Activated CD4-positive, alpha-beta T cell treated with anti-CD3 and anti-CD28 coated beads, Interleukin-2, amount 10 ng/mL, durations not matched to agents 7 days and 5 days (primary cell): Measurements from ENCODE around the gene RSRC1. TPM values are rescaled to one million over a fixed set of nuclear protein-coding genes. Genes with fewer than 3 reads are reported as not detected.
A peak's percentile ranks its signal among the peaks of the same experiment; 100 is the strongest.

Source experiments
- CTCF ChIA-PET: fragments of 350-600 bp; sonication (Branson Sonifier 250); formaldehyde crosslinking; loops from one replicate; lab custom pipeline; 2021; ENCODE audit warnings: antibody characterized with exemption; lab: Charles Lee
- POLR2A ChIA-PET: fragments of 350-600 bp; sonication (Branson Sonifier 250); formaldehyde crosslinking; loops from one replicate; lab custom pipeline; 2021; ENCODE audit warnings: antibody characterized with exemption; lab: Charles Lee
- DNase-seq: peaks from one replicate; pipeline ENCODE4 v3.0.0-alpha.2; 2020
- H3K27ac Mint-ChIP-seq: one replicate; pipeline ENCODE4 v1.8.0; 2021; ENCODE audit warnings: mild to moderate bottlenecking, moderate library complexity, mixed read lengths
- H3K27me3 Mint-ChIP-seq: one replicate; pipeline ENCODE4 v1.8.0; 2021; ENCODE audit warnings: mixed read lengths
- H3K36me3 Mint-ChIP-seq: one replicate; pipeline ENCODE4 v1.8.0; 2021; ENCODE audit warnings: low read depth, mixed read lengths
- H3K4me1 Mint-ChIP-seq: one replicate; pipeline ENCODE4 v1.8.0; 2021; ENCODE audit warnings: mixed read lengths
- H3K4me3 Mint-ChIP-seq: one replicate; pipeline ENCODE4 v1.8.0; 2021; ENCODE audit warnings: mild to moderate bottlenecking, moderate library complexity, mixed read lengths
- H3K9me3 Mint-ChIP-seq: one replicate; pipeline ENCODE4 v1.8.0; 2021; ENCODE audit warnings: mixed read lengths
- total RNA-seq, 2 experiments: library from RNA; stranded (reverse); gene quantifications; one replicate each; pipeline ENCODE4 v1.2.3, GENCODE V29; 2021

Gene RSRC1
- total RNA-seq, 2 experiments from 2014 or later: 41.3 to 46.1 TPM

DNA sequence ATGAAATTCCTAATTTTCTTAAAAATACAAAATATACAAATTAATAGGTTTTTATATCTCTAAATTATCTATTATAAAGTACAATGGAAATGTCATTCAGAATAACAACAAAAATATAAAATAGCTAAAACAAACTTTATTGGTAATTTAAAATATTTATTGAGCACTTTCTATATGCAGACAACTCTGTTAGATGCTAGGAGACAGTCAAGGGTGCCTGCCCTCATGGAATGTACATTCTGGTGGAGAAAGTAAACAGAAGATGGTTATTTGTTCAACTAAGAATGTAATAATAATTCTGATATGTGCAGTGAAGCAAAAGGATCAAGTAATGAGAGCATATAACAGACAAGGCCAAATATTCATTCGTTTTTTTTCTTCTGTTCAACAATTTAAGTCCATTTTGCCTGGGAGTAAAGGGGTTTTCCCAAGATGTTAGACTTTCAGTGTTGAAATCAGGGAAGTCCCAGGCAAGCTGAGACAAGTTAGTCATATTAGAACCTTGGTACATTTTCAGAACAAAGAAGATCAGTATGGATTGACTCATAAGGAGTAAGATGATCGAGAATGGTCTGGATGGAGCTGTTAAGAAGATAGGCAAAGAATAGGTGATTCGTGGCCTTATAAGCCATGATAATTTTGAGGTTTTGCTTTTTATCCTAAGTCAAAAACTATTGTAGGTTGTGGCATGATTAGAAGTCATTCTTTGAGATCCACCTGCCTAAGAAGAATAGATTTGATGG is 310.9 kb downstream of the RSRC1 start:
- no peak for DNase-seq
- Mint-ChIP-seq H3K27ac (peak overlapping the region; percentile 7), H3K36me3 (no peaks in the 10 kb centered on the region), H3K4me3 (no peak overlapping the region), H3K9me3 (no peaks in the 10 kb centered on the region), H3K27me3 (no peaks in the 10 kb centered on the region), H3K4me1 (peaks cover 5% of the 10 kb centered on the region)
- CTCF ChIA-PET: no interaction called here
- POLR2A ChIA-PET: no interaction called here

DNA sequence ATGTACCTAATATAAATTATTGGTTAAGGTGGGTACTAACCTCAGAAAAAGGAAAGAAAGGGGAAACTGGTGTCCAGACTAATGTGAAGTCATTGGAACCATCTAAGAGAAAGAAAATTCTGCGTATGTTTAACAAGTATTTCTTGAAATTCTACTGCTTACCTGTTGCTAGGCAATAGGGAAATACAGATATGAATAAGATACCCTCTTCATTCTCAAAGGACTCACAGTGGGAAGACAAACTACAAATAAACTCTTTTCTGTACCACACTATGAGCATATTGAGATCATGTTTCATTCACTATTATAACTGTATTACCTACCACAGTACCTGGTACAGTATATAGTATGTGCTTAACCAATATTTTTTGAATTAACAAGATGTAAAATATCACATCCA is 320.6 kb downstream of the RSRC1 start:
- CTCF ChIA-PET: no interaction called here
- H3K27ac Mint-ChIP-seq: no peak overlapping the region
- DNase-seq: no peak
- no peaks in the 10 kb centered on the region for H3K4me1 Mint-ChIP-seq
- H3K4me3 Mint-ChIP-seq: no peak overlapping the region
- POLR2A ChIA-PET: no interaction called here
- no peaks in the 10 kb centered on the region for H3K36me3 Mint-ChIP-seq
- no peaks in the 10 kb centered on the region for H3K27me3 Mint-ChIP-seq
- no peaks in the 10 kb centered on the region for H3K9me3 Mint-ChIP-seq

DNA sequence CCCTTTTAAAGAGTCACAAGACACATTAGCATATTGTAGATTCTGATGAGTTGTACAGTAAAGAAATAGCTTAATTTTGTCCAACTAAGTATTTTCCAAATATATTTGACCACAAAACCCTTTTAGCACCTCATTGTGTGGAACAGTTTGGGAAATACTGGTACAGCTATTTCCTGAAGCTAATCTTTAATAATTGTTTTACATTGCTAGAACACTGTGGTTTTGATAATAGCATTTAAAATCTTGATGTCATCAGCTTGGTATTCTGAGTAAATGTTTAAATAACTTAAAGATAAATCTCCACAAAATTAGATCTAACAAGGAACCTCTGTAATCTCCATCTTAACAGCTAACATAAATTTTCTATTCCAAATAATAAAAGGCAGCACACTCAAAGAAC is 321.1 kb downstream of the RSRC1 start:
- no peaks in the 10 kb centered on the region for H3K27me3 Mint-ChIP-seq
- H3K4me1 Mint-ChIP-seq: no peaks in the 10 kb centered on the region
- no peak overlapping the region for H3K4me3 Mint-ChIP-seq
- no peak for DNase-seq
- no peaks in the 10 kb centered on the region for H3K9me3 Mint-ChIP-seq
- H3K36me3 Mint-ChIP-seq: no peaks in the 10 kb centered on the region
- ChIA-PET POLR2A (no interaction called here), CTCF (no interaction called here)
- H3K27ac Mint-ChIP-seq: no peak overlapping the region

DNA sequence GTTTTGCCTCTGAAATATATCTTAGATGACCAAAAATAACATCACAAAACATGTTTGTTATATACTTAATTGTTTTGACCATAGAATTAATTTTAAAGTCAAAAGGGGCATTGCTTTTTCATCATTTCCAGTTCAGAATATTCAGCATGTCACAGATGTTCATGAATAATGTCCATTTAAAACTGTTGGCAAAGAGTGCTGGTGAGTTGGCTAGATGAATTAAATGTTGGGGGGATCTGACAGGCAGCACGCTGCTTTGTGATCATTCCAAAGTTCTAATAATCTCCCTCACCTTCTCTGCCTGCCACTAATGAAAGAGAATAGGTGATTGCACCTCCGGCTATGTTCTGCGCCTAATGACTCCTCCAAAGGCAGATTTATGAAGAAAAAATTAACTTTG is 321.9 kb downstream of the RSRC1 start:
- Mint-ChIP-seq H3K9me3 (no peaks in the 10 kb centered on the region), H3K27ac (no peak overlapping the region), H3K4me1 (no peaks in the 10 kb centered on the region), H3K36me3 (no peaks in the 10 kb centered on the region), H3K4me3 (no peak overlapping the region), H3K27me3 (no peaks in the 10 kb centered on the region)
- DNase-seq: no peak
- CTCF ChIA-PET: no interaction called here
- POLR2A ChIA-PET: no interaction called here

DNA sequence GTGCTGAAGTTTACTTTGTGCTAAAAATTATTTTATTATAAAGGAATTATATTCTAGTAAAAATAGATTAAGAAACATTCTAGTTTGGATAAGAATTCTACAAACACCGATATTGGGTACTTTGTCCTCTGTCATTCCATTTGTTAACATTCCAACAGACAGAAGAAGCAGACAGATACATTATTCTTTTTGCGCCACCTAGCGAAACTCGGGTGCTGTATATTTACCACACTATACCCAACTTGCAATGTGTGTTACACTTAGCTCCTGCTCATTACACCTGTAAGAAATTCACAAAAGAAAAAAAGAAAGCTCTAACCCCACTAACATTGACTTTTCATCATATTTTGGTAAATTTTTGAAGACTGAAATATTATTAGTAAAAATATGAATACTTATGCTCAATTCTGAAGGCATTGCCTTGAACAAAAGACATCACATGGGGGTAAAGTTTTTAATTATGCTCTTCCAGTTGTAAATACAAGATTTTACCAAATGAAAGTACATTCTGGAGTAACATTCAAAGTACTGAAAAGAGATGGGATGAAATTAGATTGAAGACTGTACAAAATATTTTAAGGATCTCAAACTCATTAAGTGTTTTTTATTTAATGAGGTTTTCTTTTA is 324.6 kb downstream of the RSRC1 start:
- no peak overlapping the region for H3K27ac Mint-ChIP-seq
- no peaks in the 10 kb centered on the region for H3K36me3 Mint-ChIP-seq
- H3K9me3 Mint-ChIP-seq: no peaks in the 10 kb centered on the region
- peak; percentile 48 for DNase-seq
- H3K27me3 Mint-ChIP-seq: no peaks in the 10 kb centered on the region
- no peak overlapping the region for H3K4me3 Mint-ChIP-seq
- H3K4me1 Mint-ChIP-seq: no peaks in the 10 kb centered on the region
- ChIA-PET CTCF (no interaction called here), POLR2A (no interaction called here)

DNA sequence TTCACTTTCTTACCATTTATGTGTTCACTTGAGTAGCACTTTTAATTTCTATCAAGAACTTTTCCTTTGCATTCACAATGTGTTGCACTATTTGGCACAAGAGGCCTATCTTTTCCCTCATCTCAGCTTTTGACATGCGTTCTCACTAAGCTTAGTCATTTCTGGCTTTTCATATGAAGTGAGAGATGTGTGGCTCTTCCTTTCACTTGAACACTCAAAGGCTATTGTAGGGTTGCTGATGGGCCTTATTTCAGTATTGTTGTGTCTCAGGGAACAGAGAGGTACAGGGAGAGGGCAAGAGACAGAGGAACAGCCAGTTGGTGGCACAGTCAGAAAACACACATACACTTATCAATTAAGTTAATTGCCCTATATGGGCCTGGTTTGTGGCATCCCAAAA is 333.7 kb downstream of the RSRC1 start:
- Mint-ChIP-seq H3K4me3 (no peak overlapping the region), H3K27ac (no peak overlapping the region), H3K36me3 (no peaks in the 10 kb centered on the region), H3K4me1 (peaks cover 14% of the 10 kb centered on the region), H3K27me3 (no peaks in the 10 kb centered on the region), H3K9me3 (no peaks in the 10 kb centered on the region)
- no peak for DNase-seq
- CTCF ChIA-PET: no interaction called here
- POLR2A ChIA-PET: no interaction called here

DNA sequence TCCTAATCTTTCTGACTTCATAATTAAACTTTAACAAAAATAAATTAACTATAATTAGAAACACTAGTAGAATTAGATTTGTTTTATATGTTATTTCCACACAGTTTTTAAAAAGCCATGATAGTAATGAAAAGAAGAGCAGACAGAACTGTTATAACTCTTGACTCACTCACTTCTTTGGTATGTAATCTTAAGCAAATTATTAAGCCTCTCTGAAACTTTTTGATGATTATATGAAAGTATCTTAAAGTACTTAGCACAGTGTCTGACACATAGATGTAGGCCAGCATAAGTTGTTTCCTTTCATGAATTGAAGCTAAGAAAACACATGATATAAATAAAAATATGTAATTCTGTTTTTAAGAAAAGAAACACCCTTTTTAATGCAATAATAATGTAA is 337.5 kb downstream of the RSRC1 start:
- Mint-ChIP-seq H3K27ac (no peak overlapping the region), H3K4me1 (peaks cover 13% of the 10 kb centered on the region), H3K9me3 (no peaks in the 10 kb centered on the region), H3K4me3 (no peak overlapping the region), H3K36me3 (no peaks in the 10 kb centered on the region), H3K27me3 (no peaks in the 10 kb centered on the region)
- CTCF ChIA-PET: no interaction called here
- POLR2A ChIA-PET: no interaction called here
- DNase-seq: no peak

DNA sequence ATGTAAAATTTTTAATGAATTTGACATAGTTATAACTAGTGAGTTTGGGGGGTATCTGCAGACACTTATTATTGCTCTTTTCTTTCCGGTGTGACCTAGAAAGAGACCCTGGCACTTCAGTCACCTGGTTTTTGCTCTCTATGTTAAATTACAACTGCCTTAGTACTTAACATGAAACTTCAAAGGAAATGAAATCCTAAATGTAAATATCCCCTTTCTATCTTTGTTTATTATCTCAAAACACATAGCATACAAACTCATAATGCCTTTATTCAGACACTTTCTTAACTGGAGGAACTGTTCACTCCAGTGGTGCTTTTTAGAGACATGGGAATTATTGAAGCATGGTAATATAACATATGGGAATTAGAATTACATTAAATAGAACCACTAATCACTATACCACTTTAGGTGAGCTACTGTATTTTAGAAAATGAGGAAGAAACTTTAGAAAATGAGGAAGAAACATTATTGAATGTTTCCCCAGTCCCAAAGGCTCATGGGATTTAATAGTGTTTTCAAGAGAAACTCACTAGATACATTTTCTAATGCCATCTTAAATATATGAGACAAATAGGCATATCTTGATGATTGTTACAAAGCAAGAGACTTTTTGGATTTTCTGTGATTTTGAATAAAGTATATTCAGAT is 341.6 kb downstream of the RSRC1 start:
- H3K4me1 Mint-ChIP-seq: peaks cover 4% of the 10 kb centered on the region
- H3K9me3 Mint-ChIP-seq: no peaks in the 10 kb centered on the region
- DNase-seq: no peak
- POLR2A ChIA-PET: no interaction called here
- H3K27ac Mint-ChIP-seq: no peak overlapping the region
- no peaks in the 10 kb centered on the region for H3K27me3 Mint-ChIP-seq
- CTCF ChIA-PET: no interaction called here
- no peaks in the 10 kb centered on the region for H3K36me3 Mint-ChIP-seq
- no peak overlapping the region for H3K4me3 Mint-ChIP-seq

DNA sequence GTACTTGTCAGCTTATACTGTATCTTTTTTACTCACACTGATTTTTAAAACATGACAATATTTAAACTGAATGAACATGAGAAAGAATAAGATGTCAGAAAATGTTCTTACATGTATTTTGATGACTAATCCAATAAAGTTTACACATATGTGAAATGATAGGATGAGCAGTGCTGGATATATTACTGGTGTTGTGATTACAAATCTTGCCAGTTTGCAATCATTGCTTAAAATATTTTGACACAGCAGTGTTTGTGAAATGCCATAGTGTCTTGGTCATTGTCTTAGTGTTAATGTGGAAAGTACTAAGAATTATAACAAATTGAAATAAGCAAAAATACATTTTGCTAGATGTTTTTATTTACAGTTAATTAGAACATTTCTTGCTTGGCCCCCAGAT is 342.4 kb downstream of the RSRC1 start:
- POLR2A ChIA-PET: no interaction called here
- peaks cover 4% of the 10 kb centered on the region for H3K4me1 Mint-ChIP-seq
- H3K27me3 Mint-ChIP-seq: no peaks in the 10 kb centered on the region

DNA sequence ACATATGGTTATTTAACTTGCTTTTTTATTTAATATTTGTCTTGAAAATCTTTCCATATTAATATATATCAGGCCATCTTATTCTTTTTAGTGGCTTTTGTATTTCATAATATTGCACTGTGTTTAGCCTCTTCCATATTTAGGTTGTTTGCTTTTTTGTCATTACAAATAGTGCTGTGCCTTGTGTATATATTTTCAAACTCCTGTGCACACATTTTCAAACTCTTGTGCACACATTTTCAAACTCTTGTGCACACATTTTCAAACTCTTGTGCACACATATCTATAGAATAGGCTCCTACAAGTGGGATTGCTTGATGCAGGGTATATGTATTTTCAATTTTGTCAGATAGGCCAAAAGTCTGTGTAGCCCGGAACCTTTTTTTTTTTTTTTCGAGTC is 343.1 kb downstream of the RSRC1 start:
- H3K27me3 Mint-ChIP-seq: no peaks in the 10 kb centered on the region
- peaks cover 4% of the 10 kb centered on the region for H3K4me1 Mint-ChIP-seq
- ChIA-PET CTCF (no interaction called here), POLR2A (no interaction called here)
- no peak for DNase-seq
- H3K4me3 Mint-ChIP-seq: no peak overlapping the region
- no peaks in the 10 kb centered on the region for H3K9me3 Mint-ChIP-seq
- H3K36me3 Mint-ChIP-seq: no peaks in the 10 kb centered on the region
- no peak overlapping the region for H3K27ac Mint-ChIP-seq

More for the DNA sequence above, 342.4 kb downstream of the RSRC1 start:
- CTCF ChIA-PET: no interaction called here
- no peaks in the 10 kb centered on the region for H3K9me3 Mint-ChIP-seq
- H3K4me3 Mint-ChIP-seq: no peak overlapping the region
- H3K27ac Mint-ChIP-seq: no peak overlapping the region
- no peaks in the 10 kb centered on the region for H3K36me3 Mint-ChIP-seq
- no peak for DNase-seq

DNA sequence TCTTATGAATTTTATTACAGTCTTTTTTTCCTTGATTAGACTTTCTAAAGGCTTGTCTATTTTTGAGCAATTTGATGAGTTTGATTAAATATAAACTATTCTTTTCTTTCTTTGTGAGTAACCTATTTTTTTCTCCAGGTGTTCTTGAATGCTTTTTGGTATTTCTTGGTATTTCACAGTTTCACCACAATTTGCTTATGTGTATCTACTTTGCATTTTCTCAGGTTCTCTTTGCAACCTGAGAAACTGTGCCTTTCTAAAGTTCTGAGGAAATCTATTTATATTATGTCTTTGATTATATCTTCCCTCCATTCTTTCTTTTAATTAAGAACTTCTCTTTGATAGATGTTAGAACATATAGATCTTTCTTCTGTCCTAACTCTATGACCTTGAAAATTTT is 344.0 kb downstream of the RSRC1 start:
- Mint-ChIP-seq H3K36me3 (no peaks in the 10 kb centered on the region), H3K9me3 (no peaks in the 10 kb centered on the region), H3K4me3 (no peak overlapping the region), H3K27ac (no peak overlapping the region), H3K4me1 (peaks cover 4% of the 10 kb centered on the region), H3K27me3 (no peaks in the 10 kb centered on the region)
- CTCF ChIA-PET: no interaction called here
- DNase-seq: no peak
- POLR2A ChIA-PET: no interaction called here

DNA sequence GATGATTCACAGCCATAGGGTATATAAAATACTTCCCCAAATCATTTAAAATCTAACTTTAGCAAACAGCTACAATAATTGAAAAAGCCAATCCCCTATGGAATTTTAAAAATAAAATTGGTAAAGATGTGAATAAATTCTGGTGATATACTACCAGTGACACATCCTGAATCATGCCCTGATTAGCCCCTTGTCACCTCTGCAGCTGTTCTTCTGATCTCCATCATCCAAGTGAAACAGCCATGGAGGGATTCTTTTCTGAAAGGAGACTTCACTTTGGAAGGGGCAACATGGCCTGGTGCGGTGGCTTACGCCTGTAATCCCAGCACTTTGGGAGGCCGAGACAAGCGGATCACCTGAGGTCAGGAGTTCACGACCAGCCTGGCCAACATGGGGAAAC is 345.5 kb downstream of the RSRC1 start:
- H3K27ac Mint-ChIP-seq: no peak overlapping the region
- ChIA-PET CTCF (no interaction called here), POLR2A (no interaction called here)
- no peaks in the 10 kb centered on the region for H3K9me3 Mint-ChIP-seq
- no peaks in the 10 kb centered on the region for H3K36me3 Mint-ChIP-seq
- H3K27me3 Mint-ChIP-seq: no peaks in the 10 kb centered on the region
- no peak for DNase-seq
- H3K4me3 Mint-ChIP-seq: no peak overlapping the region
- peaks cover 4% of the 10 kb centered on the region for H3K4me1 Mint-ChIP-seq

DNA sequence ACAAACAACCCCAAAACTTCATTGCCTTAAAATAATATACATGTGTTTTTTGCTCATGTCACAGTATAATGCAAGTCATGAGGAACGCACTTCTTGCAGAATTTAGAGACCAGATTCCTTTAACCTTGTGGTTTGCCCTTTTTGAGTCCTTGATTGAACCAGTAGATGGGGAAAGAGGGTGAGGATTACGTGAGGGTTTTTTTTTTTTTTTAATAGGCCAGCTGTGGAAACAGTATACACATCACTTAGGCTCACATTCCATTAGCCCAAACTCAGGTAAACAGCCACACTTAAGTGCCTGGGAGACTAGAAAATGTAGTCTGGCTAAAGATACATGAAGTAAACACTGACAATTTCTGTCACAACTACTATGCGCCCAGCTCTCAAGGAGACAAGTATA is 346.2 kb downstream of the RSRC1 start:
- Mint-ChIP-seq H3K36me3 (no peaks in the 10 kb centered on the region), H3K9me3 (no peaks in the 10 kb centered on the region), H3K27ac (no peak overlapping the region), H3K4me3 (no peak overlapping the region), H3K4me1 (peaks cover 4% of the 10 kb centered on the region), H3K27me3 (no peaks in the 10 kb centered on the region)
- CTCF ChIA-PET: no interaction called here
- POLR2A ChIA-PET: no interaction called here
- no peak for DNase-seq
